CD4-positive, CD25-positive, alpha-beta regulatory T cell (primary cell): ENCODE measurements around the gene PAFAH2. TPM values are rescaled to one million over a fixed set of nuclear protein-coding genes. Genes with fewer than 3 reads are reported as not detected.

Source experiments
- ATAC-seq, 2 donors: fragments of 150-1000 bp; cut with Tn5 transposase; one replicate each; pipeline ENCODE4 v1.10.0; 2021; ENCODE audit warnings: low read depth in 2 of 2, moderate number of reproducible peaks in 2 of 2, moderate library complexity in 1 of 2
- DNase-seq, 3 donors: peaks; one replicate each; pipeline versions ENCODE4 v3.0.0 to v3.0.0-alpha.2; 2012 to 2022; ENCODE audit warnings: mixed read lengths in 1 of 3
- H3K27ac ChIP-seq: one replicate; pipeline ENCODE4 v1.7.0; 2013; ENCODE audit warnings: mild to moderate bottlenecking, low read length; ENCODE audit not compliant: insufficient read depth, poor library complexity, severe bottlenecking
- H3K27me3 ChIP-seq: one replicate; pipeline ENCODE4 v1.7.0; 2013; ENCODE audit warnings: low read length; ENCODE audit not compliant: control insufficient read depth, insufficient read depth
- H3K36me3 ChIP-seq: one replicate; pipeline ENCODE4 v1.7.0; 2013; ENCODE audit warnings: mild to moderate bottlenecking, low read length, moderate library complexity; ENCODE audit not compliant: control insufficient read depth, insufficient read depth
- H3K4me1 ChIP-seq: 2 replicates; pipeline ENCODE4 v1.7.0; 2013; ENCODE audit warnings: mild to moderate bottlenecking, low read length; ENCODE audit not compliant: insufficient read depth, control insufficient read depth, poor library complexity, severe bottlenecking
- H3K4me3 ChIP-seq: one replicate; pipeline ENCODE4 v1.7.0; 2013; ENCODE audit warnings: low read depth, mild to moderate bottlenecking, low read length, moderate library complexity
- H3K9me3 ChIP-seq, 2 experiments: 1 replicate in 1 of 2; 2 replicates in 1 of 2; pipeline ENCODE4 v1.7.0; 2013; ENCODE audit warnings: low read length in 2 of 2, mild to moderate bottlenecking in 1 of 2, moderate library complexity in 1 of 2; ENCODE audit not compliant: control insufficient read depth in 2 of 2
- H3K27ac Mint-ChIP-seq, 3 donors: one replicate each; pipeline ENCODE4 v1.8.0; 2020 to 2022; ENCODE audit warnings: mild to moderate bottlenecking in 3 of 3, mixed read lengths in 3 of 3, moderate library complexity in 2 of 3
- H3K27me3 Mint-ChIP-seq: one replicate; pipeline ENCODE4 v1.8.0; 2022; ENCODE audit warnings: mild to moderate bottlenecking, mixed read lengths
- H3K36me3 Mint-ChIP-seq: one replicate; pipeline ENCODE4 v1.8.0; 2020; ENCODE audit warnings: mixed read lengths
- H3K4me1 Mint-ChIP-seq, 4 donors: one replicate each; pipeline ENCODE4 v1.8.0; 2020 to 2022; ENCODE audit warnings: mixed read lengths in 4 of 4, mild to moderate bottlenecking in 1 of 4
- H3K4me3 Mint-ChIP-seq, 4 donors: one replicate each; pipeline ENCODE4 v1.8.0; 2020 to 2022; ENCODE audit warnings: mild to moderate bottlenecking in 4 of 4, mixed read lengths in 4 of 4, moderate library complexity in 3 of 4
- H3K9me3 Mint-ChIP-seq, 7 donors: one replicate each; pipeline ENCODE4 v1.8.0; 2020 to 2022; ENCODE audit warnings: mixed read lengths in 7 of 7, mild to moderate bottlenecking in 3 of 7, moderate library complexity in 2 of 7
- polyA plus RNA-seq, 4 donors: library from polyadenylated mRNA; unstranded; fragments of 300-500 nt; fragmentation: Illumina TruSeq; gene quantifications; one replicate each; pipeline ENCODE4 v1.2.3, GENCODE V29; 2021
- total RNA-seq: library from RNA; stranded (reverse); gene quantifications from one replicate; pipeline ENCODE4 v1.2.3, GENCODE V29; 2022

PAFAH2 gene
- total and polyA plus RNA-seq, 5 donors from 2014 or later = 10.7 to 26.3 (median 15.7) TPM

GRCh38 chr1:25993197-25993951 is 4.5 kb downstream of the PAFAH2 start:
- peak overlapping the region; percentile 72 to 81 (median 73) for H3K27ac Mint-ChIP-seq

GRCh38 chr1:25992689-25993171 is 5.1 kb downstream of the PAFAH2 start:
- Mint-ChIP-seq H3K4me3 (peak overlapping the region in 1 of 4 donors; percentile 55), H3K27ac (peak overlapping the region; percentile 29 to 83 (median 73)), H3K4me1 (peaks cover 13 to 86% (median 35%) of the 10 kb centered on the region in 4 donors), H3K27me3 (no peaks in the 10 kb centered on the region), H3K9me3 (no peaks in the 10 kb centered on the region), H3K36me3 (peaks cover 12% of the 10 kb centered on the region)
- Histone ChIP-seq H3K9me3 (no peaks in the 10 kb centered on the region), H3K36me3 (peaks cover 4% of the 10 kb centered on the region), H3K4me1 (peaks cover 48% of the 10 kb centered on the region), H3K27ac (no peak overlapping the region), H3K4me3 (no peak overlapping the region), H3K27me3 (no peaks in the 10 kb centered on the region)
- ATAC-seq (no peak), DNase-seq (no peak)

More at GRCh38 chr1:25993197-25993951, 4.5 kb downstream of the PAFAH2 start:
- DNase-seq = no peak
- Mint-ChIP-seq H3K4me3 (peak overlapping the region in 1 of 4 donors; percentile 55), H3K27me3 (peaks cover 4% of the 10 kb centered on the region), H3K4me1 (peaks cover 13 to 85% (median 32%) of the 10 kb centered on the region in 4 donors), H3K36me3 (peaks cover 7% of the 10 kb centered on the region), H3K9me3 (no peaks in the 10 kb centered on the region)
- no peaks in the 10 kb centered on the region for H3K9me3 ChIP-seq
- no peak overlapping the region for H3K4me3 ChIP-seq
- peaks cover 47% of the 10 kb centered on the region for H3K4me1 ChIP-seq
- no peaks in the 10 kb centered on the region for H3K27me3 ChIP-seq
- H3K36me3 ChIP-seq = peaks cover 2% of the 10 kb centered on the region
- ATAC-seq = no peak
- no peak overlapping the region for H3K27ac ChIP-seq

GRCh38 chr1:25991937-25992688 is 5.8 kb downstream of the PAFAH2 start:
- no peak for DNase-seq
- Histone ChIP-seq H3K27me3 (no peaks in the 10 kb centered on the region), H3K27ac (no peak overlapping the region), H3K9me3 (no peaks in the 10 kb centered on the region), H3K4me1 (peaks cover 46% of the 10 kb centered on the region), H3K36me3 (peaks cover 7% of the 10 kb centered on the region), H3K4me3 (no peak overlapping the region)
- Mint-ChIP-seq H3K9me3 (no peaks in the 10 kb centered on the region), H3K4me1 (peaks cover 13 to 85% (median 32%) of the 10 kb centered on the region in 4 donors), H3K4me3 (peak overlapping the region in 3 of 4 donors; percentile 29 to 55 (median 52)), H3K27me3 (no peaks in the 10 kb centered on the region), H3K27ac (peak overlapping the region; percentile 43 to 83 (median 44)), H3K36me3 (peaks cover 15% of the 10 kb centered on the region)
- no peak for ATAC-seq

GRCh38 chr1:25990702-25991395 is 7.0 kb downstream of the PAFAH2 start:
- no peaks in the 10 kb centered on the region for H3K9me3 Mint-ChIP-seq
- peak overlapping the region; percentile 91 to 94 (median 93) for H3K27ac Mint-ChIP-seq
- H3K4me3 Mint-ChIP-seq = peak overlapping the region; percentile 87 to 97 (median 92)
- Histone ChIP-seq H3K4me3 (peak overlapping the region; percentile 88), H3K9me3 (no peaks in the 10 kb centered on the region), H3K36me3 (peaks cover 11% of the 10 kb centered on the region), H3K27ac (peak overlapping the region; percentile 70), H3K4me1 (peaks cover 39% of the 10 kb centered on the region), H3K27me3 (no peaks in the 10 kb centered on the region)
- no peaks in the 10 kb centered on the region for H3K27me3 Mint-ChIP-seq
- ATAC-seq (peak; percentile 93 to 95), DNase-seq (peak in 2 of 3 donors; percentile 50 to 85)
- peaks cover 20% of the 10 kb centered on the region for H3K36me3 Mint-ChIP-seq
- H3K4me1 Mint-ChIP-seq = peaks cover 17 to 81% (median 34%) of the 10 kb centered on the region in 4 donors

- no peak for DNase-seq
- Mint-ChIP-seq H3K36me3 (peaks cover 25% of the 10 kb centered on the region), H3K27ac (peak overlapping the region; percentile 91 to 94 (median 93)), H3K27me3 (no peaks in the 10 kb centered on the region), H3K4me1 (peaks cover 15 to 81% (median 39%) of the 10 kb centered on the region in 4 donors), H3K9me3 (no peaks in the 10 kb centered on the region), H3K4me3 (peak overlapping the region; percentile 87 to 97 (median 92))
- Histone ChIP-seq H3K4me1 (peaks cover 39% of the 10 kb centered on the region), H3K4me3 (peak overlapping the region; percentile 88), H3K27ac (peak overlapping the region; percentile 70), H3K27me3 (no peaks in the 10 kb centered on the region), H3K9me3 (no peaks in the 10 kb centered on the region), H3K36me3 (peaks cover 17% of the 10 kb centered on the region)
- no peak for ATAC-seq
Observed at GRCh38 chr1:25990251-25990650, 7.6 kb downstream of the PAFAH2 start.

GRCh38 chr1:25989440-25990234 is 8.2 kb downstream of the PAFAH2 start:
- peaks cover 25% of the 10 kb centered on the region for H3K36me3 Mint-ChIP-seq
- peaks cover 21% of the 10 kb centered on the region for H3K36me3 ChIP-seq
- H3K27me3 Mint-ChIP-seq = no peaks in the 10 kb centered on the region
- peak overlapping the region; percentile 70 for H3K27ac ChIP-seq
- DNase-seq = peak in 1 of 3 donors; percentile 27
- H3K4me3 ChIP-seq = peak overlapping the region; percentile 88
- H3K27me3 ChIP-seq = no peaks in the 10 kb centered on the region
- H3K9me3 Mint-ChIP-seq = no peaks in the 10 kb centered on the region
- peaks cover 14 to 80% (median 41%) of the 10 kb centered on the region in 4 donors for H3K4me1 Mint-ChIP-seq
- peak overlapping the region; percentile 91 to 94 (median 93) for H3K27ac Mint-ChIP-seq
- H3K4me3 Mint-ChIP-seq = peak overlapping the region; percentile 87 to 97 (median 92)
- H3K4me1 ChIP-seq = peaks cover 39% of the 10 kb centered on the region
- no peak for ATAC-seq
- no peaks in the 10 kb centered on the region for H3K9me3 ChIP-seq
